Transverse colon (tissue), 3 donors: ENCODE data around the gene SIGLEC7.

Experiments
- CTCF ChIP-seq, 5 experiments: fragments of 200-600 bp in 3 of 5; fragments of 450-650 bp in 2 of 5; sonication (generic) in 3 of 5; IDR thresholded peaks; 1 replicate in 2 of 5; 2 replicates in 3 of 5; pipeline ENCODE4 v1.5.1; 2016 to 2017; ENCODE audit warnings: antibody characterized with exemption in 5 of 5, inconsistent platforms in 3 of 5, mild to moderate bottlenecking in 2 of 5, moderate library complexity in 1 of 5
- EP300 ChIP-seq: sonication (generic); formaldehyde crosslinking; IDR thresholded peaks from one replicate; pipeline ENCODE4 v1.6.1; 2017; ENCODE audit warnings: antibody characterized with exemption, low read depth

- no peak for TF ChIP-seq EP300
- TF ChIP-seq CTCF (IDR thresholded peaks at IDR 0.05), result no peak
These were observed 12.4 kb upstream of the SIGLEC7 start for GRCh38 chr19:51129716-51130115.
